Stimulated activated CD8-positive, alpha-beta memory T cell treated with anti-CD3 and anti-CD28 coated beads, Interleukin-4, amount 100 ng/mL, for 4 hours (primary cell): ENCODE measurements around the gene SAPCD2.
"Not testable (repeated sequence)": the region's sequence is repeated elsewhere in the genome, so short reads cannot be mapped to it uniquely, and the experiment has no call there.

Experiments used
- DNase-seq, 2 donors: peaks; one replicate each; pipeline ENCODE4 v3.0.0-alpha.2; 2020; ENCODE audit warnings: low read depth in 2 of 2, low spot score in 1 of 2

SAPCD2 gene

DNA sequence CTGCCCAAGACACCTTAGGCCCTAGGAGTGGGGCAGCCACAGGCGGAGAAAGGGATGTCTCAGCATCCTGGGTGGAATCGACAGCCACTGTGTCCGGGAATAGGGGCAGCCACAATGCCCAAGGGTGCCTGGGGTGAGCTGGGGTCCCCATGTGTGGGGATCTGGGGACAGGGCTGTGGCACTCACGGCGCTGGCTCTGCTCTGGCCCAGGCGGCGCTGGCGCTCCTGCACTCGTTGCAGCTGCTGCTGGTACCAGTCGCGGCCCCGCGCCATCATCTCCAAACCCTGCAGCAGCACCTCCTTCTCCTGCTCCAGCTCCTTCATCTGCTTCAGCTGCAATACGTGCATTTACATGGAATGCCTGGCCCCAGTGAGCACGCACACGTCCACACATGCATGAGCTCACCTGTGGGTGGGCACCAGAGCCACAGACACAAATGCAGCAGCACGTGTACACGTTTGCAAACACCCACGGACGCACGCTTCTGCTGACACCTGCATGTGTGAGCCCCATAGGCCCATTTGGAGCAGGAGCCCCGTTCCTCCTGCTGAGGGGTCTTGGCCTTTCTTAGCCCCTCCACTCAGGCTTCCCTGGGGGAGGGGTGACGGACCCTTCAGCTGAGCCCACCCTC, 4.9 kb downstream of the SAPCD2 start:
- DNase-seq: no peak

DNA sequence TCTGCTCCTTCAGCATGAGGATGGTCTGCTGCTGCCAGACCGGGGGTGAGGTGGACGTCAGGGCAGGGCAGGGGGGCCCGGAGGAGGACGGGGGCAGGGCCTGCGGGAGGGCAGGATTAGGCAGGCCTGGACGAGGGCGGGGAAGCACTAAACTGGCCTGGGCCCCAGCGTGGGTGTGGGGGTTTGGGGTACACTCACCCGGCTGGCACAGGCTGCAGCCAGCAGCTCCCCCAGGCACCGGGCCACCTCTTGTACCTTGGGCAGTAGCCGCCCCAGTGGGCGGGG, 5.5 kb downstream of the SAPCD2 start:
- DNase-seq: no peak

DNA sequence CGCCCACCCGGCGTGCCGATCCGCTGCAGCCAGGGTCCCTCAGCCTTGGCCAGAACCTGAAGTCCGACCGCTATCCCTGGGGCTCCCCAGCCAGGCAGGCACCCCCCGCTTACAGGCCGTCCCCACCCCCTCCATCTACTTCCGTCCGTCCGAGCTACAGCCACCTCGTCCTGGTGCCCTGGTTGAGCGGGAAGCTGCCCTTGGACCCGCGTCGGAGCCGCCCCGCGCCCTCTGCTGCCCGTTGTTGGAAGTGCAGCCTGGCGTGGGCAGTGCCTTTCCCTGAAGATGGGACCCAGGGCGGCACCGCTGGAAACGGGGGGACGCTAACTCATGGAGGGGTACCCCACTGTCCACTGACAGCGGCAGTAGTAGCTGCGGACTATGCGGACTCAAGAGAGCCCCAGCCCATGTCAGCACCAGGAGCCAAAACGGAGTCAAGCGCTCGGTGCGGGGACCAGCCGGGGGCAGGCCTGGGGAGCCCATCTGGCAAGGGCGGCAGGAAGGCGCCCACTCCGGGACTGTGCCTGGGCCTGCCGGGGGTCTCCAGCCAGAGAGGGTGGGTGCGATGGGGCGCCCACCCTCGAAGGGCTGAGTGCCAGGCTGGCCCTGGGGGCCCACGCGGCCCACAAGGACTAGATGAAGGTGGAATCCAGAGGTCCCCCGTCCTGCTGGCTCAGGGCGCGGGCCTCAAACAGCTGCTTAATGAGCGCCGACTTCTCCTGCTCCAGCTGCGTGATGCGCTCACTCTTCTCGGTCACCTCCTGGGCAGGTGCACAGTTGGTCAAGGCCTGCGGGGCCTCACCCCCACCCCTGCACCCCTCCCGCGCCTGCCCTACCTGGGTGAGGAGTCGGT, 6.1 kb downstream of the SAPCD2 start:
- peak in 1 of 2 donors; percentile 50 for DNase-seq

DNA sequence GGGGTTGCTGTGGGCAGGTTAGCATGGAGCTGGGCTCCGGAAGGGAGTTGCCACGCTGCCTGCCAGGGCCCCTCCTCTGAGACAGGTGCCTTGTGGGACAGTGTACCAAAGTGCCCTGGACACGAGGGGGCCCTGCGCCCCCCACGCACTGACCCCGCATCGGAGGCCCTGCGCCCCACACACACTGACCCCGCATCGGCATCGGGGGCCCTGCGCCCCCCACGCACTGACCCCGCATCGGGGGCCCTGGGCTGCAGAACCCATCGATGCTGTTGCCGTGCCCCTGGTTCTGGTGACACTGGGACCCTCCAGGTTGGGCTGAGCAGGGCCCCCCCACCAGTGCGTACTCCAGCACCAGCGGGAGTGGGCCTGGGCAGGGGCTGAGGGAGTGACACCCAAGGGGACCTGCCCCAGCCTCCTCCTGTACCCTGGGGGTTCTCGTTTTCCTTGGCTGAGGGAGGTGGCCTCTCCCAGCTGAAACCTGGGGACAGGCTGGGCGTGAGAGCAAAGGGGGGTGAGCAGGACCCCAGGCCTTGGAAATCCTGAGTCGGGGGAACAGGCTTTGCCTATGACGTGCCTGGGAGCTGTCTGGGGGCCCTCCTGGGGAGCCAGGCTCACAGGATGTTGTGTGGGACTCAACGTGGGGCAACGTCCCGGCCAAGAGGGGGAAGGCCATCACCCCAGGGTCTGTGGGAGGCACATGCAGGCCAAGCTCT, 6.9 kb downstream of the SAPCD2 start:
- no peak for DNase-seq

DNA sequence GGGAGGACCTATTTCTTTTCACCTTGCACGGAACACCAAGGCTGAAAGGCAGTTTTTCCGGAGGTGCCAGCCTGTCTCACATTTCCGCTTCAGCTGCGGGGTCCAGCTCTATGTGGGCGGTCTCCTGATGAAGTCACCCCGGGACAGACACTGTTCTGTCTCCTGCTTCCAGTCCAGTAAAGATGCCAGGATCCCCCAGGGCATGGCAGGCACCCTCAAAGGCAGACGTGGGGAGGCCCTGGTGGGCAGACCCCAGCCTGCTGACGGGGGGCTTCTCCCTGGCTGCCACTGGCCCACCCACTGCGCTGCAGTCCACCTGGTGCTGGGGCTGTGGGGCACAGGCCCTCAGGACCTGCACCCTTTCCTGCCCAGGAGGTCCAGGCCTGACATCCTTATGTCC, 7.6 kb downstream of the SAPCD2 start:
- not testable (repeated sequence) for DNase-seq

DNA sequence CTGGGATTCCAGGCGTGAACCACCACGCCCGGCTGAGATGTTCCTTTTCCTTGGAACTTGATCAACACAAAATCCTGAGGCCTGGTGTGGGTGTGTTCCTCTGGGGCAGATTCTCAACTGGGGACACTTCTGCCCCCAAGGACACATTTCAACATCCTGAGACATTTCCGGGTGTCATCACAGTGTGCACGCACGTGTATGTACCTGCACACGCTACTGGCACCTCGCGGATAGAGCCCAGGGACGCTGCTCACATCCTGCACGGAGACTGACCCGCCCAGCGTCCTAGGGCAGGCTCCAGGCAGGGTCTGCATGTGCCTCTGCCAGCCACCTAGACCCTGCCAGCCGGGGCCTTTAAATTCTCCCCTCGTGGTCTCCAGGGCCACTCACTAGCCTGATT, 8.0 kb downstream of the SAPCD2 start:
- no peak for DNase-seq

DNA sequence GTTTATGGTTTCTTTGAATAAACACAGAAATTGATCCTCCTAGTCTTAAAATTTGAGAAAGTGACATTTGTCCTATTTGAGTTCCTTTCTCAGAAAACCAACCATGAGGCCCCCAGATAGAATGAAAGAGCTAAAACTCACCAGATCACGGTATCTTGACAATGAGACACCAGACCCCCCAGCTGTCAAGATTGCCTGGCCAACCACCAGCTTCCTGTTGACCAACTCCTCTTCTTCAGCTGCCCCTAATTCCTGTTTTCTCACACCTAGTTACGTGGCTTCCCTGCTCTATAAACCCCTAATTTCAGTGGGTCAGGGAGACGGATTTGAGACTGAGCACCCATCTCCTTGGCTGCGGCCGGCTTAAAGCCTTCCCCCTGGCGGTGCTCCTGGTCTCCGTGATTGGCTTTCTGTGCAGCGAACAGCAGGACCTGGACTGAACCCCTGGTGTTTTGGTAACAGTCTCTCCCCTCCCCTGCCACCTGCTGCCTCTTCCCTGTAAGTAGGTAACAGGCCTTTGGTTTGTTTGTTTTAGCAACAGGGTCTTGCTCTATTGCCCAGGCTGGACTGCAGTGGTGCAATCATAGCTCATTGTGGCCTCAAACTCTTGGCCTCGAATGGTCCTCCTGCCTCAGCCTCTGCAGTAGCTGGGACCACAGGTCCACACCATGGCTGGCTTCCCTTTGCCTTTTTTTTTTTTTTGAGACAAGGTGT, 11.7 kb downstream of the SAPCD2 start:
- no peak for DNase-seq

DNA sequence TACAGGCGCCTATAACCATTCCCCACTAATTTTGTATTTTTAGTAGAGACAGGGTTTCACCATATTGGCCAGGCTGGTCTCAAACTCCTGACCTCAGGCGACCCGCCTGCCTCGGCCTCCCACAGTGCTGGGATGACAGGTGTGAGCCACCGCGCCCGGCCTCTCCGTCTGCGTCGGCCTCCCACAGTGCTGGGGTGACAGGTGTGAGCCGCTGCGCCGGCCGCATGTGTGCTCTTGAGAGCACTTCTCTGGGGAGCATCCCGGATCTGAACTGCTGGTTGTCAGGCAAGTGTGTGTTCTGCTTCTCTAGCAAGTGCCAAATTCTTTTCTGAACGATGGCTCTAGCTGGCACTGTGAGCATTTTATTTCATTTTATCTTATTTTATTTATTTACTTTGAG, 12.8 kb downstream of the SAPCD2 start:
- no peak for DNase-seq

DNA sequence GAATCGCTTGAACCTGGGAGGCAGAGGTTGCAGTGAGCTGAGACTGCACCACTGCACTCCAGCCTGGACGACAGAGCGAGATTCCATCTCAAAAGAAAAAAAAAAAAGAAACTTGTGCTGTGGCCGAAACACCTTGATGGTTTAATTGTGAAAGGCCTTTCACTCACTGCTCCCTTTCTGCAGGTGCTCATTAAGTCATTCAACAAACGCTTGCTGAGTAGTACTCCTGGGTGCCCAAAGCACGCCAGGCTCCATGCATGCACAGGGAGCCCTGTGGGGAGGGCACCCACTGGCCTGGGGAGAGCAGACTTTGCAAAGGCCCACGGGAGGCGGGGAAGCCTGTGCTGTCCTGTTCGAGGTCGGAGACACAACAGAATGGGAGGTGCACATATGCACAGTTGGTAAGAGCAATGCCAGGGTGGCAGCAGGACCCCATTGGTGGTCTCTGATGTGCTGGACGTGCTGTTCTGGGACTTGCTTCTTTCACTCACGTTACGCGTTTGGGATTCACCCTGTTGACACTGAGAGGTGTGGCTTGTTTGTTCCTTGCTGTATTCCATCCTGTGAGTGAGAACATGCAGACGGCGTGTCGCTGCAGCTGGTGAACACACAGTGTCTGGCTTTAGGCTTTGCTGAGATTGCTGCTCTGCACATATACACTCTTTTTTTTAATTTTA, 13.5 kb downstream of the SAPCD2 start:
- no peak for DNase-seq

DNA sequence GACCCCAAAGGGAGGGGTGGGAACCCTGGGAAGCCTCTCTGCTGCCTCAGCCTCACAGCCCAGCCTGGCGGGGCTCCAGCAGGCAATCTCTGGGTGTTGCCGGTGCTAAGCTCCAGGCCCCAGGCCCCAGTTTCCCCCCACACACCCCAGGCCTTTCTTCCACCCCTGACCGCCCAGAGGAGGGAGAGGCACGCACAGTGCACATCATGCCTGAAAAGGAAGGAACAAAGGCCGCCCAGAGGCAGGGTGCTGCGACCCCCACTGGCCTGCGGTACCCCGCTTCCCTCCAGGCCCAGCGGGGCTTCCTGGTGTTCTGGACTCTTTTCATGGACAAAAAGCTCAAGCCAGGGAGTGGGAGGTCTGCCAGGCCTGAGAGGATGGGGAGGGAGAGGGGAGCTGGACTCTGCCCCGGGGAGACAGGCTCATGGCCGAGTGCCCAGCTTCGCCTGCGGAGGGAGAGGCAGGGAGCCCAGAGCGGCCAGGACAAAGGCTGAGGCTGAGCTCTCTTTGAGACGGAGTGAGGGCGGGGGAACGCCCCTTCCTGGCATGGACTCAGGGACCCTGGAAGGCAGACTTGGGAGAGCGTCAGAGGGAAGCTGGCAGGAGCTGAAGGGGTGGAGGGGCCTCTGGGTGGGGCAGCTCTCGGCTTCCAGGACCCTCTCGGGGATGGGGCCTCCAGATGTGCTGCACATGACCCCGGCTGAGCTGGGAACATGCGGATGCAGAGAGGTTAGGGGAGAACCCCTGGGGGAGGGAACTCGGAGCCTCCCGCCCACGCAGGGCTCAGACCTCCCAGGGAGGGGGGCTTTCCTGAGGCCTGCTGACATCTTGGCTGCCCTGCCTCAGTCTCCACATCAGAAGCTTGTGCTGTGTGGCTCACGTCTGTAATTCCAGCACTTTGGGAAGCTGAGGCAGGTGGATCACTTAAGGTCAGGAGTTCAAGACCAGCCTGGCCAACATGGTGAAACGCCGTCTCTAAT, 14.7 kb downstream of the SAPCD2 start:
- DNase-seq: no peak

DNA sequence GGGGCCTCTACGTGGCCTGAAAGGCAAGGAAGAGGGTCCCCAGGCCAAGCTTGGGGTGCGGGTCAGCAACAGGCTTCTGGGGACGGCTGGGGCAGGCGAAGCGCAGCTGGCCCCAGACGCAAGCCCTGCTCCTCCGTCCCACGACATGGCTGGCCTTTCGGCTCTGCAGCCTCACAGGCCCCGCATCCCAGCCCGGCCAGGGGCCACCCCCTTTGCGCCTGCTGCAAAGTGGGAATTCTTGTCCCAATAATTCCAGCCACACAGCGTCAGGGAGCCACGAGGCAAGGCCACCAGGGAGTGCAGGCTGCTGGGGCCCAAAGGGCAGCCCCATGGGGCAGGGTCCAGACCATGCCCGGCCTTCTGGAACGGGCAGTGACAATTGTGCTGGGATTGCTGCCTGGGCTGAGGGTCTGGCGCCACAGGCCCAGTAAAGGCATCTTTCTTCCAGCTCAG, 15.4 kb downstream of the SAPCD2 start:
- DNase-seq: no peak

DNA sequence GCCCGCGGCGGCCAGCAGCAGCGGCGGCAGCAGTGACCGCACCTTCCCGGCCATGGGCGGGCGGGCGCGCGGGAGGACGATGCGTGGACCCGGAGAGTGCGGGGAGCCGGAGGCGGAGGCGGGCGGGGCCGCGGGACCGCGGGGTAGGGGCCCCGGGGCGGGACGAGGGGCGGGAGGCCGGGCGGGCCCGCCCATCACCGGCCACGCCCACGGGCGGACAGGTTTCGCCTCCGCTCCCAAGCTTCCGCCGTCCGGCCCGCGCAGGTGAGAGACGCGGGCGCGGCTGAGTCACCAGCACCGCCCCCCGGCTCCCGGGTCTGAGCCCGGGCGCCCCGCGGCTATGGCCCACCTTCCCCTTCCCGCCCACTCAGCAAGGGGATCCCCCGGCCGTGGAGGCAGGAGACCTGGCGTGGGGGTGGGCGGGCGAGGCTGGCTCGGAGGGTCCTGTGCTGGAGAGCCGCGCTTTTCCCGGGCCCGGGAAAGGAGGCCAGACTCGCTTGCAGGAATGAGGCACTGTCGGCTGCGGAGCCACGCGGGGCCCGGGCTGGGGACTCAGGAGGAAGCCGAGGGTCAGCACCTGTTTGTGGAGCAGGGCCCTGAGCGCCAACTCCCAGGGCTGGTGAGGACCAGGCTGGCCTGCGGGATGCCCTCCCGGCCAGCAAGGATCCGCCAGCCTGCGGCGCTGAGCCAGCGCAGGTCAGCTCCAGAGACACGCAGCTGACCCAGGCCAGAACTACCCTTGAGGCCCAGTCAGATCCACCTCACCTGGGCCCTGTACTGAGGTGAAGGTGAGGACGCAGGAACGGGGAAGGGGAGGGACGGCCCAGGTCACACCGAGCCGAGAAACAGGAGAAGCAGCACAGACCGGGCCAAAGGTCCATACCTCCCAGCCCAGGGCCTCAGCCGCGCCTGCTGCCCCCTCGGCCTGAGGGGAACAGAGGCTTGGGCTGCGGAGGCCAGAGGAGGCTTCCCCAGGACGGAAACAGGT, 16.1 kb downstream of the SAPCD2 start, which contains the start of gene ENTPD2:
Gene ENTPD2 (minus strand): TSS at position 118 of the 988 bp plus-strand sequence. CDS start 64 bp downstream, at position 54.
- DNase-seq: peak in 1 of 2 donors; percentile 41

DNA sequence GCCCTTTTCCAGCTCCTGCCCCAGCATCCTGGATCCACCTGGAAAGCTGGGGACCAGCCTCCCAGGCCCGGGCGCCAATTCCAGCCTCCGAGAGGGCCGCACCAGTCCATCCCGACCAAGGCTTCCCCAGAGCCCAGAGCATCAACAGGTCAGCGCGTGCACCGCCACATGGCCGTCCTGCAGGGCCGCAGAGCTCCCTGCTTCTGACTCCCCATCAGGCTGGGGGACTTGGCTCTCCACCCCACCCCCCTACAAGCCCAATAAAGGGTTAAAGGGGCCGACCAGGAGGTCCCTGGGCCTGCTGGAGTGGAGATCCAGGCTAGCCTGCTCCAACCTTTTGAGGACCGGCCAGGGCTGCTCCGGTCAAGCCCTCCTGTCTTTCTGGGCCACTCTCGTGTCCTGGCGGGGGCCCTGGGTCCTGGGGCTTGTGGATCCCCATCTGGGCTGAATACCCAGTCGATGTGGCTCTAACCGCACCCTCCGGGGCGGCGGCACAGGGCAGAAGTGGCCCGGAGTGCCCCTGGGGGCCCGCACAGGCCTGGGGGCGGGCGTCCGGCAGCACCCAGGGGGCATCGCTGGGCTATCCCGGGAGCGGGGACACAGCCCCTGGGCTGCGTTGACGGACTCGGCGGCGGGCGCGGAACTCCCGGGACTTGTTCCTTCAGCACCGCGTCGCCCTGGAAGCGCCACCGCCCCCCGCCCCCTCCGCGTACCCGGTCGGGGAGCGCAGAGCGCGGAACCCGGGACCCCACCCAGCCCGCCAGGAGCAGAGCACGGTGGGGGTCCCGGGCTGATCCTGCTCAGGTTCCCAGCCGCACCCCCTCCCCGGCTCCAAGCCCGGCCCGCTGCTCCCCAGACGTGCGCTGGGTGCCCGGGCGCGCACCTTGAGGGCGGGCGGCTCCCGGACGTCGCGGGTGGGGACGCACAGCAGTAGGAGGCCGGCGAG, 17.1 kb downstream of the SAPCD2 start:
- DNase-seq: no peak

DNA sequence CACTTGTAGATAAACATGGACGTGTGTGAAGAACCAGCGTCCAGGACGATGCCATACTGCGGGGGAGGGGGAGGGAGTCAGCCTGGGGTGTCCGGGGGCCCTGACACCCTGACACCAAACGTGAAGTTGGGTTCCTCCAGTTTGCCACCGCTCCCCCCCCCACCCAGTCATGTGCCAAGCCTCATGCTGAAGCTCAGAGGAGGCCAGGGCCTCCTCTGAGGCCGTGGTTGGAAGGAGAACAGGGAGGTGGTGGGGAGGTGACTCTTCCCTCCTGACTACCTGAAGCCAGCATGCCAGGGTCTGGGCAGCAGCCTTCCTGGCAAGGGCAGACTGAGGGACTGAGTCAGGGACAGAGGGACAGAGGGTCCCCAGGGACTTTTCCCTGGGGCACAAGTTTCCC, 18.1 kb downstream of the SAPCD2 start:
- DNase-seq: no peak

DNA sequence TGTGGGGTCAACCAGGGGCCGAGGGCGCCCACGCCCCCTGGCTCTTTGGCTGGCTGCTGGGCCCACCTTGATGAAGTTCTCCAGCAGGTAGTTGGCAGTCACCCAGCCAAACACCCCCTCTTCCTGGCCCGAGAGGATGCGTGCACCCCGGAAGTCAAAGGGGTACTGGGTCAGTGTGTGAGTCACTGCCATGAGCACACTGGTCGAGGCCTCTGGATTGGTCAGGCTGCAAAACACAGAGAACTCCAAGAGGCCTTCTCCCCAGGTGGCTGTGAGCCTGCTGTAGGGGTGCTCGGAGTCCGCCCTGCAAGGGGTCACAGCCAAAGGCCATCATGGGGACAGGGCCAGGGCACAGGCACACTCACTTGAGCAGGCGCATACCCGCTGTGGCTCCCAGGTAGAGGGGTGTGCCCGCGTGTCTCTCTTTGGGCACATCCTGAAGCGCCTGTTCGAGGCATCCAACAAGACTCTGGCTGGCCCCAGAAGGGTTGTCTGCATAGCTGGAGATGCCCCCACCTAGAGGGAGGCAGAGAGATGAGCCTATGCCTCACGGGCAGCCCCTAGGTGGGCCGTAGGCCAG, 19.1 kb downstream of the SAPCD2 start:
- DNase-seq: no peak

DNA sequence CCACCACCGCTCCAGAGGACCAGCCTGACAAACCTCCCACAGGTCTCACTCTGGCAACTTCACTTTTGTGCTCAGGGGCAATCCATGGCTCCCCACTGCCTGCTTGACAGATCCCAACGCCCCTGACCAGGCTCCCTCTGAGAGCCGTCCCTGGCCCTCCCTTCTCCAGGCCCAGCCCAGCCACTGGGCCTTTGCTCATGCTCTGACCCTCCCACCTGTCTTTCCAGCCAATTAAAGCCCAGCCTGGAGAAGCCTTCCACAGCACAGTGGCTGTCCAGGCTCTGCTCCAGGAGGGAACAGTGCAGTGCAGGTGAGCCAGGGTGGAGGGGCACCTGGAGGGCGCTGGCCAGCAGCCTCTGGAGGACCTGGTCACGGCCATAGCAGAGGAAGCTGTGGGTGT, 19.8 kb downstream of the SAPCD2 start:
- DNase-seq: no peak
